Activated CD8-positive, alpha-beta T cell treated with anti-CD3 and anti-CD28 coated beads for 36 hours (primary cell): ENCODE data around the gene RPS27L. TPM values are rescaled to one million over a fixed set of nuclear protein-coding genes. Genes with fewer than 3 reads are reported as not detected.

ENCODE experiments used
- ATAC-seq: fragments of 200-7000 bp; cut with Tn5 transposase; one replicate; pipeline ENCODE4 v1.10.0; 2021; ENCODE audit warnings: mild to moderate bottlenecking, moderate library complexity
- CTCF ChIA-PET: fragments of 350-600 bp; sonication (Branson Sonifier 250); formaldehyde crosslinking; loops from one replicate; lab custom pipeline; 2021; ENCODE audit warnings: antibody characterized with exemption; lab: Charles Lee
- POLR2A ChIA-PET: fragments of 350-600 bp; sonication (Branson Sonifier 250); formaldehyde crosslinking; loops from one replicate; lab custom pipeline; 2021; ENCODE audit warnings: antibody characterized with exemption; lab: Charles Lee
- DNase-seq: peaks from one replicate; pipeline ENCODE4 v3.0.0-alpha.2; 2020
- H3K27ac Mint-ChIP-seq: one replicate; pipeline ENCODE4 v1.8.0; 2021; ENCODE audit warnings: mild to moderate bottlenecking, mixed read lengths
- H3K27me3 Mint-ChIP-seq: one replicate; pipeline ENCODE4 v1.8.0; 2021; ENCODE audit warnings: mixed read lengths
- H3K36me3 Mint-ChIP-seq: one replicate; pipeline ENCODE4 v1.8.0; 2021; ENCODE audit warnings: low read depth, mixed read lengths
- H3K4me1 Mint-ChIP-seq: one replicate; pipeline ENCODE4 v1.8.0; 2021; ENCODE audit warnings: low read depth, mixed read lengths
- H3K4me3 Mint-ChIP-seq: one replicate; pipeline ENCODE4 v1.8.0; 2021; ENCODE audit warnings: mild to moderate bottlenecking, moderate library complexity, mixed read lengths
- H3K9me3 Mint-ChIP-seq: one replicate; pipeline ENCODE4 v1.8.0; 2021; ENCODE audit warnings: mixed read lengths
- intact Hi-C: fragments of 100-400 bp; cut with micrococcal nuclease; formaldehyde crosslinking; loops from one replicate; pipeline ENCODE4 v1.10.0; 2022
- total RNA-seq, 2 experiments: library from RNA; stranded (reverse); gene quantifications; one replicate each; pipeline ENCODE4 v1.2.3, GENCODE V29; 2021
- TF ChIP-seq, protein P1 (sequence below): fragments of 200-600 bp; IDR thresholded peaks from one replicate; pipeline ENCODE4 v1.8.0; 2022; ENCODE audit warnings: antibody characterized with exemption, mild to moderate bottlenecking

Gene RPS27L
- total RNA-seq, 2 experiments from 2014 or later, result 150 to 158 TPM

DNA sequence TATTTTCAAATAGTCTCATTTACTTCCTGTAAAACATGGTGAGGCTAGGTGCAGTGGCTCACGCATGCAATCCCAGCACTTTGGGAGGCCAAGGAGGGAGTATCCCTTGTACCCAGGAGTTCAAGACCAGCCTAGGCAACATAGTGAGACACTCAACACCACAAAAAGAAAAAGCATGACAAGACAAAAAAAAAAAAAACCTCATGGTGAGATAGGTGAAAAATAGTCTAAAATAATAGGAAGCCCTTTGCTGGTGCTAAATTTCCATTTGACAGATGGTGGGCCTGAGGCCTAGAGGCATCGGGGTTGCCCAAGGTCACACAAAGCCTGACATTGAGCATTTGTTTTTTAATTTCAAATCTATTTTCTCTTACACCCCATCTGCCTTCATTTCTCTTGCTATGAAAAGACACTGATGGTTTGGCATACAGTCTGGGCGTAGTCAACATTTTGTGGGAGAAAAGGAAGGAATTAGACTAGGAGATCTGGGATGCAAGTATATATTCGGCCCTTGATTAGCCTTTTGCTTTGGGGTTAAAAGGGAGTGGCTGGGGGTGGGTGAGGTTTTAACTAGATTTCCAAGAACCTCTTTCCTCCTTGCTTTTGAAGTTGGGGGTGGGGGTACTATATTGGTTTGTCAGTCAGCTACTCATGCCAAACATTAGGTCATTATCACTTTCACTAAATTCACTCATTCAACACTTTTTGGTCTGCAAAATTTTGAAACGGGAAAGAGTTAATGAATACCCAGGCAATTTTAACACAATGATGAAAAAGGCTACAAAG is 43.4 kb upstream of the RPS27L start:
- H3K4me1 Mint-ChIP-seq, result peaks cover 89% of the 10 kb centered on the region
- intact Hi-C loops, result no loop called here
- ChIA-PET POLR2A (interaction anchor here (4.1 kb wide), 1 partner anchor 8 kb away, joined by 39 read pairs; no protein-coding TSS in a partner anchor), CTCF (interaction anchor here (1.2 kb wide), 2 partner anchors 10 kb away, joined by 3 to 4 read pairs; no protein-coding TSS in a partner anchor)
- DNase-seq, result peak; percentile 21
- H3K4me3 Mint-ChIP-seq, result peak overlapping the region; percentile 9
- no peaks in the 10 kb centered on the region for H3K27me3 Mint-ChIP-seq
- TF ChIP-seq, protein P1, sequence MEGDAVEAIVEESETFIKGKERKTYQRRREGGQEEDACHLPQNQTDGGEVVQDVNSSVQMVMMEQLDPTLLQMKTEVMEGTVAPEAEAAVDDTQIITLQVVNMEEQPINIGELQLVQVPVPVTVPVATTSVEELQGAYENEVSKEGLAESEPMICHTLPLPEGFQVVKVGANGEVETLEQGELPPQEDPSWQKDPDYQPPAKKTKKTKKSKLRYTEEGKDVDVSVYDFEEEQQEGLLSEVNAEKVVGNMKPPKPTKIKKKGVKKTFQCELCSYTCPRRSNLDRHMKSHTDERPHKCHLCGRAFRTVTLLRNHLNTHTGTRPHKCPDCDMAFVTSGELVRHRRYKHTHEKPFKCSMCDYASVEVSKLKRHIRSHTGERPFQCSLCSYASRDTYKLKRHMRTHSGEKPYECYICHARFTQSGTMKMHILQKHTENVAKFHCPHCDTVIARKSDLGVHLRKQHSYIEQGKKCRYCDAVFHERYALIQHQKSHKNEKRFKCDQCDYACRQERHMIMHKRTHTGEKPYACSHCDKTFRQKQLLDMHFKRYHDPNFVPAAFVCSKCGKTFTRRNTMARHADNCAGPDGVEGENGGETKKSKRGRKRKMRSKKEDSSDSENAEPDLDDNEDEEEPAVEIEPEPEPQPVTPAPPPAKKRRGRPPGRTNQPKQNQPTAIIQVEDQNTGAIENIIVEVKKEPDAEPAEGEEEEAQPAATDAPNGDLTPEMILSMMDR, result no peak
- peak overlapping the region; percentile 86 for H3K27ac Mint-ChIP-seq
- peaks cover 80% of the 10 kb centered on the region for H3K36me3 Mint-ChIP-seq
- no peaks in the 10 kb centered on the region for H3K9me3 Mint-ChIP-seq
- ATAC-seq, result peak; percentile 24

DNA sequence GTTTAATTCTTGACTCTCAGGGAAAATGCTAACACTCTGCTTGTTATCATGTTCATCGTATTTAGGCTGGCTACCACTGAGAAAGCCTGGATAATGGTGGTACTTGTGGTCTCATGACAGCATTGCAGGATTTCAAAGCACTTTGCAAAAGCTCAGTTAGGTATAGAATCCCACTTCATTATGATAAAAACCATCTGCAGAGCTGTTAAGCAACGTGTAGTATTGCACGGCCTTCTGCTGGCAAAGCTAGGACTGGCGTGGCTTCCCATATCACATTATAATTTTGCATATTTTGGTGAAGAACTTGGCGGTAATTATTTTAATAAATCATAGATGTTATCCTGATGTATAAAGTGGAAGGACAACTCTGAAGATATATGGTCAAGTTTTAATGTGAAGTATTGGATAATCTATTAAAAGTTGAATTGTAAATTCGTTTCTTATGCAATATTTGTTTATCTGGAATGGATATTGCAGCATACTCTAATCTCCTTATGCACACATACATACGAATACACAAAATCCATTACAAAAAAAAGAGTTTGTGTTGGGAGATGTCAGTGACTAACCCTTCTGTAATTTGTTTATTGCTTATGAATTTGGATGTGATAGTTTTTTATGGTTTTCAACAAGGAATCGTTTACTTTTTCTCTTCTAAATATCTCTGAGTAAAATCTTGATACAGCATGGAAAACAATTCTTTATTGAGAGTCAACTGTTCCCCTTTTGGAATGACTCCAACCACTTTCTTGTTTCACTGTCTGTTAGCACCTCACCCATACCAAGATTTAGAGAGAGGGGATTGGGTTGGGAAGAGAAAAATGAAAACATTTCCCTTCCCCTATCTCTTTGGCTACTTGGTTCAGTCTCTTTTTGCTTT is 41.3 kb upstream of the RPS27L start:
- Mint-ChIP-seq H3K4me1 (peaks cover 91% of the 10 kb centered on the region), H3K4me3 (peak overlapping the region; percentile 5), H3K9me3 (no peaks in the 10 kb centered on the region), H3K27ac (peak overlapping the region; percentile 75), H3K27me3 (no peaks in the 10 kb centered on the region), H3K36me3 (peaks cover 85% of the 10 kb centered on the region)
- no peak for DNase-seq
- intact Hi-C loops, result no loop called here
- ChIA-PET POLR2A (interaction anchor here (1.4 kb wide), 1 partner anchor 9 kb away, joined by 5 read pairs; no protein-coding TSS in a partner anchor), CTCF (interaction anchor here (1.2 to 5.0 kb wide), 3 partner anchors 12 to 46 kb away, joined by 3 to 24 read pairs (median 3); no protein-coding TSS in a partner anchor)
- TF ChIP-seq, protein P1, result no peak
- ATAC-seq, result no peak

DNA sequence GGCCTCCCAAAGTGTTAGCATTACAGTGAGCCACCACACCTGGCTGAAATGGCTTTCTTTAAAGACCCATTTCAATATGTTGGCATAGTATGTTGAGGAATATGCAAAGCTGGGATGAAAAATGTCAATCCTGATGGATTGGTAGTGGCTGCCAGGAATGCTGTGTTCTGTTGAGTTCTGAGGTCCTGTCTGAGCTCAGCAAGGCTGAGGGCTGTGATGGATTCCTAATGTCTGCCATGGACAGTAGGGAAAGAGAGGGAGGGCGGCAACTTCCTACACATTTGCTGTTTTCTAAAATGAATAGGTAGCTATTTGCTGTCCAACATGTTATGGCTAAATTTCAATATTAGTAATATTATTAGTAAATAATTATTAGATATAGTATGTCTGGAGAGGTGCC is 40.3 kb upstream of the RPS27L start:
- peaks cover 82% of the 10 kb centered on the region for H3K36me3 Mint-ChIP-seq
- POLR2A ChIA-PET, result interaction anchor here (0.6 to 1.4 kb wide), 6 partner anchors 10 to 311 kb away, joined by 3 to 5 read pairs (median 4); no protein-coding TSS in a partner anchor
- no peaks in the 10 kb centered on the region for H3K9me3 Mint-ChIP-seq
- H3K4me3 Mint-ChIP-seq, result peak overlapping the region; percentile 19
- ATAC-seq, result no peak
- peak overlapping the region; percentile 49 for H3K27ac Mint-ChIP-seq
- intact Hi-C loops, result no loop called here
- CTCF ChIA-PET, result interaction anchor here (1.2 to 5.0 kb wide), 4 partner anchors 13 to 47 kb away, joined by 3 to 24 read pairs (median 4); no protein-coding TSS in a partner anchor
- H3K4me1 Mint-ChIP-seq, result peaks cover 85% of the 10 kb centered on the region
- DNase-seq, result no peak
- H3K27me3 Mint-ChIP-seq, result no peaks in the 10 kb centered on the region
- TF ChIP-seq, protein P1, result no peak

DNA sequence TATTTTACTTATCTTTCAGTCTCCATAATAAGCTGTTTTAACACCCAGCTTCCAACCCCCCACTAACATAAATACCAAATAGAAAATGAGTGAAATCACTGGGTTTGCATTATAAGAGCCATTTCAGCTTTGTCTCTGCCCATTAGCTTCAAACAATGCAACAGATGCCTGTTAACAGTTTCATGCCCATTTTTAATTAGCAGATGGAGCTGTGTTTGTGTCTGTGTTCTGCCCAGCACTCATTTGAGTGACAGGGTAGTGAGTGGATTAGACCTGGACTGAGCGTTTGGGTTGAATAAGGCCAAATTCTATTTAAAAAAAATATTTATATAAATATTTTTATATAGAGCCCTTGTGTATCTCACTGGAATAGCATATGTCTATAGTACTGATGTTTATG is 39.6 kb upstream of the RPS27L start:
- H3K36me3 Mint-ChIP-seq, result peaks cover 83% of the 10 kb centered on the region
- POLR2A ChIA-PET, result interaction anchor here (0.6 to 1.8 kb wide), 7 partner anchors 12 to 311 kb away, joined by 3 to 8 read pairs (median 4); partner anchors contain the start of gene RPS27L
- H3K27ac Mint-ChIP-seq, result peak overlapping the region; percentile 86
- TF ChIP-seq, protein P1, result no peak
- ATAC-seq (no peak), DNase-seq (no peak)
- no peak overlapping the region for H3K4me3 Mint-ChIP-seq
- peaks cover 84% of the 10 kb centered on the region for H3K4me1 Mint-ChIP-seq
- H3K27me3 Mint-ChIP-seq, result no peaks in the 10 kb centered on the region
- H3K9me3 Mint-ChIP-seq, result no peaks in the 10 kb centered on the region
- CTCF ChIA-PET, result interaction anchor here (0.6 to 5.0 kb wide), 4 partner anchors 14 to 85 kb away, joined by 3 to 24 read pairs (median 4); no protein-coding TSS in a partner anchor
- intact Hi-C loops, result no loop called here
